OCI-LY1 (cell line): ENCODE measurements around the gene PTGES3L.

Source experiments
- CTCF ChIP-seq: fragments of 200-600 bp; sonication (generic), shearing (Covaris generic); IDR thresholded peaks from 2 replicates; pipeline ENCODE4 v1.5.1; 2017; ENCODE audit warnings: mild to moderate bottlenecking, antibody characterized with exemption, low read length, moderate library complexity, mixed read lengths
- EZH2 ChIP-seq: fragments of 200-600 bp; sonication (generic), shearing (Covaris generic); IDR thresholded peaks from 2 replicates; pipeline ENCODE4 v1.8.0; 2017; ENCODE audit warnings: borderline replicate concordance, mixed run types, mild to moderate bottlenecking, antibody characterized with exemption, low read length, moderate library complexity, mixed read lengths

- TF ChIP-seq CTCF (no peak), EZH2 (no peak)
Measured at GRCh38 chr17:43003542-43004172, 23.8 kb upstream of the PTGES3L start.
